ENCODE results near the gene OSER1. TPM values are rescaled to one million over a fixed set of nuclear protein-coding genes. Genes with fewer than 3 reads are reported as not detected.

The OSER1 gene
- total and polyA plus RNA-seq, 2 of the 8 experiments (the other 6 are each of a cell fraction or from before 2014, with no cell fraction given): 24.5 to 31.8 TPM

DNA sequence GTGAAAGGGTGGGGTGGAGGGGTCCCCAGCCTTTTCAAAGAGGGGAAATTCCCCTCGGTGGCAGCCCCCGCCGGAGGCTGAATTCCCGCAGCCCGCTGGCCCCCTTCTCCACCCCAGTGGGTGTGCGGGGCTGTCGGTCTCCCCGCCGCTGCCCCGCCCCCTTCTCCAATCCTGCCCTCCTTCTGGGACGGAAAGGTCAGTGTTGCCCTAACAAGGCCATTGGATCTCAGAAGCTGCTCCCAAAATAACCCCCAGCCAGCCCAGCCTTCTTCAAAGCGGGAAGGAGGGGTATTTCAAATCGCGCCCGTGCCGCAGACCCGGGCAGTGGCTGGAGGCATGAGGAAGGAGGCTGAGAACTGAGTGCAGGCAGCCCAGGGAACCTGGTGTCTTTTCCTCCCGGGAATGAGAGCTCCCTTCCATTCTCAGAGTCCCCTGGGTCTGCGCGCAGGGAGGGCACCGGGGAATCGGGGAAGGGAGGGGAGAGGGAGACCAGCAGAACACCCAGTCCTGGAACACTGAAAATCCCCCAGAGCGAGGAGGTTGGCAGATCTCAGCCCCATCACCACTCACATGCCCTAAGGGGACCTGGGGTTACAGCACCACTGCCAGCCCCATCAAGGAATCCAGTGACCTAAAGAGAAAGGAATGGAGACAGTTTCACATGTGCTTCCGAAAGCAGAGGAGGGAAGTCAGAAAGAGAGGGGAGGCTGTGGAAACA, 23.4 kb downstream of the OSER1 start, which contains the start of gene JPH2:
Gene JPH2, minus strand, starts transcription at position 135 of the 718 bp plus-strand sequence. CDS start 483 bp downstream, outside the sequence.
- CTCF ChIA-PET (ENCODE audit: partially characterized antibody): interaction anchor here (0.9 to 17.7 kb wide), 6 partner anchors 32 to 73 kb away, joined by 4 to 512 read pairs (median 6); no protein-coding TSS in a partner anchor
- POLR2A ChIA-PET (ENCODE audit: partially characterized antibody): interaction anchor here (0.6 to 1.7 kb wide), 9 partner anchors 16 to 75 kb away, joined by 3 to 6 read pairs (median 4); partner anchors contain the start of gene OSER1
- FAIRE-seq: no peak
- peak within 1 kb of the TSS; percentile 83 for H3K18ac ChIP-seq (ENCODE audit: extremely low read depth, low read length)
- H2BK15ac ChIP-seq (ENCODE audit: low read length): peak within 1 kb of the TSS; percentile 63; the same call in 1 of the 2 replicates
- peaks cover 0 to 4% of the 10 kb centered on the region in 2 experiments for H4K20me1 ChIP-seq (replicated peaks in 1 of 2; ENCODE audit: control insufficient read depth in 1 of 2, insufficient read depth in 2 of 2, low read length in 2 of 2)
- H3K14ac ChIP-seq (ENCODE audit: insufficient read length): no peak within 1 kb of the TSS
- H4K5ac ChIP-seq (ENCODE audit: insufficient read length, low read depth, low read length): no peak within 1 kb of the TSS
- no peaks in the 10 kb centered on the region for H3K79me1 ChIP-seq (ENCODE audit: low read depth, low read length)
- H3K23me2 ChIP-seq (ENCODE audit: low read depth, low read length): peaks cover 21% of the 10 kb centered on the region
- H2BK20ac ChIP-seq (ENCODE audit: low read length): no peak within 1 kb of the TSS
- peak within 1 kb of the TSS; percentile 65; the same call in 1 of the 2 replicates for H2BK12ac ChIP-seq (ENCODE audit: low read depth, low read length)
- peaks cover 0 to 13% (median 6%) of the 10 kb centered on the region in 4 experiments; a peak in 5 of 7 replicates for H3K4me1 ChIP-seq (replicated peaks in 1 of 4; ENCODE audit: control insufficient read depth in 3 of 4, insufficient read depth in 4 of 4, low read length in 3 of 4)
- H3K9ac ChIP-seq (replicated peaks in 1 of 4; ENCODE audit: extremely low read depth in 1 of 4, low read depth in 3 of 4, low read length in 3 of 4): peak within 1 kb of the TSS in 3 of 4 experiments; percentile 18 to 36 (median 20); a peak in 5 of 7 replicates
- H2AK5ac ChIP-seq (ENCODE audit: low read depth, low read length): no peak within 1 kb of the TSS
- H3K4ac ChIP-seq (replicated peaks; ENCODE audit: insufficient read length, low read depth, low read length): no peak within 1 kb of the TSS
- peak in 1 of 2 experiments; percentile 77 for DNase-seq (ENCODE audit: low read depth in 1 of 2, low spot score in 2 of 2)
- no peaks in the 10 kb centered on the region for H3K9me3 ChIP-seq (ENCODE audit: insufficient read depth in 2 of 2, low read depth in 1 of 2, low read length in 1 of 2)
- H3K4me2 ChIP-seq (ENCODE audit: insufficient read depth in 1 of 2, low read depth in 2 of 2, low read length in 2 of 2): peak within 1 kb of the TSS; percentile 73 to 82
- no peaks in the 10 kb centered on the region for H3K79me2 ChIP-seq (ENCODE audit: control insufficient read depth in 1 of 2, insufficient read depth in 2 of 2, low read length in 2 of 2)
- peaks cover 0 to 4% (median 1%) of the 10 kb centered on the region in 4 experiments; a peak in 2 of 7 replicates for H3K27me3 ChIP-seq (replicated peaks in 1 of 4; ENCODE audit: control insufficient read depth in 3 of 4, extremely low read depth in 1 of 4, insufficient read depth in 3 of 4, low read length in 3 of 4)
- peak within 1 kb of the TSS; percentile 14 for H4K91ac ChIP-seq (replicated peaks; ENCODE audit: insufficient read length, low read length)
- H3K36me3 ChIP-seq (ENCODE audit: control insufficient read depth in 2 of 4, insufficient read depth in 4 of 4, low read length in 3 of 4): no peaks in the 10 kb centered on the region
- WGBS, 2 experiments (ENCODE audit: extremely low coverage in 1 of 2, insufficient coverage in 1 of 2, insufficient read length in 1 of 2, insufficient replicate concordance in 2 of 2, low coverage in 1 of 2, low lambda C conversion rate in 2 of 2, missing lambda C conversion rate in 1 of 2): 10% methylated on average over 13 of the region's 24 CpGs; no CpG with 5 or more reads in 1 of the 2 experiments
- H2BK5ac ChIP-seq (ENCODE audit: low read depth, low read length): peak within 1 kb of the TSS; percentile 57; the same call in 1 of the 2 replicates
- peak within 1 kb of the TSS; percentile 70 for H2AFZ ChIP-seq (ENCODE audit: low read length)
- 0 out of 2 replicates have a peak within 1 kb of the TSS, but pooled peaks have one; percentile 26 for H4K8ac ChIP-seq (ENCODE audit: extremely low read depth, insufficient read depth, low read length)
- no peak within 1 kb of the TSS for H3K56ac ChIP-seq (replicated peaks; ENCODE audit: insufficient read length, low read depth, low read length)
- no peak within 1 kb of the TSS for H2BK120ac ChIP-seq (replicated peaks; ENCODE audit: low read depth, low read length)
- H3K27ac ChIP-seq (ENCODE audit: low read depth, low read length): no peak within 1 kb of the TSS
- H3K4me3 ChIP-seq (ENCODE audit: extremely low read depth in 1 of 4, insufficient read depth in 2 of 4, low read depth in 3 of 4, low read length in 4 of 4): peak within 1 kb of the TSS; percentile 27 to 66 (median 46)
- H3K23ac ChIP-seq (ENCODE audit: insufficient read length): no peak within 1 kb of the TSS
- TF ChIP-seq SAP30 (IDR thresholded peaks at IDR 0.05; ENCODE audit: insufficient read depth, insufficient replicate concordance, low read length) (peak; percentile 26), CBX5 (IDR thresholded peaks at IDR 0.05; ENCODE audit: low read depth, low read length) (no peak), SIRT6 (IDR thresholded peaks at IDR 0.05; ENCODE audit: low read length) (no peak), ZNF274 (IDR thresholded peaks at IDR 0.05; ENCODE audit: borderline replicate concordance, extremely low read depth, low read length) (no peak), SIX5 (IDR thresholded peaks at IDR 0.05; ENCODE audit: low read depth, low read length) (no peak), TAF1 (IDR thresholded peaks at IDR 0.05; ENCODE audit: low read depth, low read length) (0 out of 2 replicates have a peak, but pooled peaks have one; percentile 17), HDAC2 (IDR thresholded peaks at IDR 0.05; ENCODE audit: borderline replicate concordance in 1 of 2, low read depth in 2 of 2, low read length in 2 of 2) (no peak), POLR2AphosphoS5 (IDR thresholded peaks at IDR 0.05; ENCODE audit: low read depth, low read length) (no peak), TBP (IDR thresholded peaks at IDR 0.05; ENCODE audit: low read depth, low read length) (0 out of 2 replicates have a peak, but pooled peaks have one; percentile 25), JUND (IDR thresholded peaks at IDR 0.05; ENCODE audit: low read length) (0 out of 2 replicates have a peak, but pooled peaks have one; percentile 47)
- TF ChIP-seq, protein P1, sequence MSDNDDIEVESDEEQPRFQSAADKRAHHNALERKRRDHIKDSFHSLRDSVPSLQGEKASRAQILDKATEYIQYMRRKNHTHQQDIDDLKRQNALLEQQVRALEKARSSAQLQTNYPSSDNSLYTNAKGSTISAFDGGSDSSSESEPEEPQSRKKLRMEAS (IDR thresholded peaks at IDR 0.05): no peak
